ENCODE data around the gene GPALPP1.
A peak's percentile ranks its signal among the peaks of the same experiment; 100 is the strongest.
"Not testable (repeated sequence)": the region's sequence is repeated elsewhere in the genome, so short reads cannot be mapped to it uniquely, and the experiment has no call there.

The GPALPP1 gene

DNA sequence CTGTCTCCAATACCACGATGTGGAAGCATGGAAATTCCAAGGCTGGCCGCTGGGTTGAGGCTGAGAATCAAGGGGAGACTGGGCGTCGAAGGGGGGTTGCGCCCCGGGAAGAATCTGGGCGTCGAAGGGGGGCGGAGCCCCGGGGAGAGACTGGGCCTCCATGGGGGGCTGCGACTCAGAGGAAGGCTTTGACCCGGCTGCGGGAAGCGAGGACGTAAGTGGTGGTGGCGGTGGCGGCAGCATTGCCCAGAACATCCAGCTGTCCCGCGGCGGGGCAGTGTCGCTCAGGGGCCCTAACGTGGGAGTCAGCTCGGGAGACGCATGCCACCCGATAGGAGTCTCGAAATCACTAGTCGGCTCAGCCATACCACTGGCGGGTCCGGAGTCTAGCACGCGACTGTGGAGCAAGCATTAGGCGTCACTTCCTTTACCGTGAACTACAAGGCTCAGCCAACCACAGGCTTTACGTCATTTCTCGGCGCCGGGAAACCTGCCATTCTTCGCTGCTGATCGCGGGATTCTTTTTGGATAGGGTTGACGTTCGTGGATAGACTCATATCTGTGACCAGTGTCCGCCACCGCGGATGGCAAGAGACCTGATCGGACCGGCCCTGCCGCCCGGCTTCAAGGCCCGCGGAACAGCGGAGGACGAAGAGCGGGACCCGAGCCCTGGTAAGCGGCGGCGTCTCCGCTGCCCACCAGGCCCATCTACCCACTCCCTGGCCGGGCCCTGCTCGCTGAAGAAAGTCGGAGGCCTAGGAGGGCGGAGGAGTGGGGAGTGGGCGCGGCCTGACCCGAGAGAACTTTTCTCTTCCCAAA, at the start of gene GPALPP1, which contains the start of gene NUFIP1:
GPALPP1 (plus strand) TSS at position 468 of the 819 bp plus-strand sequence; CDS start at position 585, 117 bp downstream.
NUFIP1 (minus strand) TSS at position 401 of the 819 bp plus-strand sequence; CDS start at position 366, 35 bp downstream.
- peak; percentile 93 for DNase-seq

DNA sequence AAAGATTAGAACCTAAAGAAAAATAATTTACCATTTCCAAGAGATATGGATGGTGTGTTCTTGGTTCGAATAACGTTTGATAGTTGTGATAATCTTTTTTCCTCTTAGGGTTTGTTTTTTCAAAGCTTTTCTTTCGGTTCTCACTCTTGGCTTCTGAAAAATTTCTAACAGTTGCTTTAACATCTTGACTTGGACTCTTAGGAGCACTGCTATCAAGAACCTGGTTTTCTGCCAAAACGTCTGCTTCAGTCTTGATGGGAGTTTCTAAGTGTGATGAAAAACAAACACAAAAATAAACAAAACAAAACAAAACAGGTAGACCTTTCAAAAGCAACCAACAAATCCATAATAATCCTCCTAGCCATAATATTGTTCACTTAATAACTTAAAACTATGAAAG, 45.9 kb upstream of the GPALPP1 start:
- not testable (repeated sequence) for DNase-seq

GRCh38 chr13:44951184-44951583, 38.2 kb upstream of the GPALPP1 start:
- no peak for DNase-seq

GRCh38 chr13:44952671-44953070, 36.7 kb upstream of the GPALPP1 start:
- DNase-seq = no peak

DNA sequence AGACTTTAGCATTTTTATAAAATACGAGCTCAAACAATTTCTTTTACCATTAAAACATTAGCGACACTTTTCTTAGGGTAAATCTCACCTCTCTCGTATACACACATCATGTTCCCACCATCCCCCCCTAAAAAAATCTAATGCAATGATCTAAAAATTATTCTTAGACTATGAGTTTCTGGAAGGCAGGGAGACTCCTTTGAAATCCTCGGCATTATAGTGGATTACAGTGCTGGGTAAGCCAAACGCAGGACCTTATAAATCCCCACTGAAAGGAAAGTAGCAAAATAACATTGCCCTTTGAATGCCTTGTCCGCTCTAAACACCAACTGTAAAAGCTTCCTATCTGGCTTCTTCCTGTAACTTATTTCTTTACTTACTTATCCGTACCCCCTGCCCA, 35.1 kb upstream of the GPALPP1 start:
- DNase-seq = no peak

DNA sequence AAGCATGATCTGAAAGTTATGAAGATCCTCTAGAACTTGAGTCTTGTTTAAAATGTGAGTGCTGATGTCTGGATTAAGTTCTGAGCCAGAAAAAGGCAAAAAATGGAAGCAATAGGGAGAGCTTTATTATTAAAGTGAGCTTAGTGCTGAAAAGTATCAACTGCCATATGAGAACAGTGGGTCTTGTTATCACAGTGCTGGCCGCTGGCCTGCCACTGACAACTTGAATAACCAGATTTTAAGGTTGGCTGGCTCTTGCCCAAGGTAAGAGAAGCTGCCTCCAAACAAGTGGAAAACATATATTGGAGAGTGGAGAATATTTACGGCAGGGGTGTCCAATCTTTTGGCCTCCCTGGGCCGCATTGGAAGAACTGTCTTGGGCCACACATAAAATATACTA, 33.9 kb upstream of the GPALPP1 start:
- no peak for DNase-seq

GRCh38 chr13:44961997-44962396, 27.3 kb upstream of the GPALPP1 start:
- no peak for DNase-seq

DNA sequence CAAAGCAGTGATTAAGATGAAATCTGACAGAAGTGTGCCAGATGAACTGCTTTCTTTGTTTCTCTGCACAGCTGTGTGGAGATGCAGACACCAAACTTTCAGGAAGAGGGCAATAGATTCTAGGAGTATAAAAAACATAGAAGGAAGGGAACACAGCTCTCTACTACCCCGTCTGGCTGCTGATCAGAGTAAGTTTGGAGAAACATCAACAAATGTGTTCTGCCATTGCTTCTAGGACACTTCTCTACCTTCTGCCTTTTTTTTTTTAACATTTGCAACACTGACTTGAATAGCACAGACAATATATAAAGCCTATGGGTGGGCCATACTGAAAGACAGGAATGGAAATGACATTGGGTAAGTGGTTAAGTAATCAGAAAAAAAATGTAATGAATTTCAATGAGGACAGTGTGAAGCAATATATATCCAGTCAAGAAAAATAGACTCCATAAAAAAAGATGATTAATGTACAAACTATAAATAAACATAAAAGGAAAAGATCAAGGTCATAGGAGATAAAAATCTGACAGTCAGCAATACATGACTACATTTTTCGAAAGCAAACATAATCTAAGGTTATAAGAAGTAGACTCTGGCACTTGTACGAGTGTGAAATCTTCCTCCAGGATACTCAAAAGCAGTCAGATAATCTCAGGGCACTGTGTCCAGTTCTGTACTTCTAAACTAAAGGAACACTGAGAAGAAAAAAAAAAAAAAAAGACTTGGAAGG, 21.5 kb upstream of the GPALPP1 start:
- DNase-seq = no peak

- DNase-seq = no peak
Observed at GRCh38 chr13:44968434-44968815, 20.9 kb upstream of the GPALPP1 start.

DNA sequence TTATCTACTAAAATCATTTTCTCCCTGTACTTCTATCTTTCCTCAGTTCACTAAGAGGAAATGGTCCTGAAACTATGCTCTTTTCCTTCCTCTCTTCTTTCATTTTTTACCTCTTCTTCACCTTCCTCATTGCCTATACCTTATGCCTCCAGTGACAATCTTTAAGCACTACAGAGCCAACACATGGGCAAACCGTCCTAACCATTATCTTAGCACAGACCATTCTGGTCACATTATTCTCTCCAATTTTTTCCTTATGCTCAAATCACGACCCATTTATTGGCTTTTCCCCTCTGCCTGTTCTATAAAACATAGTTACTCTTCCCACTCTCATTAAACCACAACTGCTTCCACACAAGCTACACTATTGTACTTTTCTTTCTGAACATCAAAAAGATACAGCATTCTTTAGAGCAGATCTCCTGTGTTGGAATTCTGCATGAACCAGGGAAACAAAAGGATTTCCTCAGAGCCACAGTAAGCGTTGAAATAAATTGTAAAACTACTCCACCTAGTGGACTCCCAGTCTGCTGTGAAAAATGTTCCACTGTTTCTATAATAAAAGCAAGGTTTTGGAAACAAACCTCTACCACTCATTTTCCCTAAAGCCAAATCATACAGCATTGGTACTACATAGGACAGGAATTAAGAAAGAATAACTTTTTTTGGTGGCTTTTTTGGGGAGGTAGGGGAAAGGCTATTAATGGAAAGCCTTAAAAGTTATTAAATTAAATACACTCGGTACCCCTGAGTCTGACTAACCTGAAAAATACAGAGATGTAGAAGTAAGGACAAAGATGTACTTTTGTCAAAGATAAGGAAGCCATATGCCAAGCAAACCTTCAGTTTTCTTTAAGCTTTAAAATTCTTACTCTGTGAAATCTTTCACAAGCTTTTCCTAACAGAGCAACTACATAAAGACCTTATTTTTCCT, 19.5 kb upstream of the GPALPP1 start:
- no peak for DNase-seq

DNA sequence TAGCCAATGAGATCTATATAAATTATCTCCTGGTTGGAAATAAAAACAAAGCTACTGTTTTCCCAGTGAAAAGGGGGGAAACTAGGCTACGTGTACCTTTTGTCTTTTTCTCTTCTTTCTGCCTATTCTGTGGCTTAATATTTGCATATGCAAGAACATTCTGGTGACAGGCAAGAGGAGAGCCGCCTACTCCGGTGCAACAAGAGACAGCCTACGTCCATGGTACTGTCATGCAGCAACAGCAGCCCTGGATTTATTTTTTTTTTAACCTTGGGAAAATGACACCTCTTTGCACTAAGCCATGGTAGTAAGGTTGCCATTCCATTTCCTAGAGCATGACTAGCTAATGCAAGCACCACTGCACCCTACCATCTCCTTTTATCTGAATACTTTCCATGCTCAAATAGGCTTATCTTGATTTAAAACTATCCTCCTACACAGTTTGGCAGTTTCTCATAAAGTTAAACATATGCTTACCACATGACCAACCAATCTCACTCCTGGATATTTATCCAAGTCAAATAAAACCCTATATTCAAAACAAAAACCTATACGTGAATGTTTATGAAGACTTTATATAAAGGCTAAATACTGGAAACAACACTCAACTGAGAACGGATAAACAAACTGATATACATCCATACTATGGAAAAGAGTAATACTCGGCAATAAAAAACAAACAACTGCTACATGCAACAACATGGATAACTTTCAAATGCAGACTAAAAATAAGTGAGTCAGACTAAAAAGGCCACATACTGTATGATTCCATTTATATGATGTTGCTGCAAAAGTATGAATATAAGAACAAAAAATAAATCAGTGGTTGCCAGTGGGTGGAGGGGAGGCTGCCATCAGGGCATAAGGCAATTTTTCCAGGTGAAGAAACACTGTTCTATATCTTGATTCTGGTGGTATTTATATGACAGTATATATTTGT, 17.4 kb upstream of the GPALPP1 start:
- no peak for DNase-seq

- DNase-seq = no peak
Observed at GRCh38 chr13:44972956-44973581, 16.3 kb upstream of the GPALPP1 start.

DNA sequence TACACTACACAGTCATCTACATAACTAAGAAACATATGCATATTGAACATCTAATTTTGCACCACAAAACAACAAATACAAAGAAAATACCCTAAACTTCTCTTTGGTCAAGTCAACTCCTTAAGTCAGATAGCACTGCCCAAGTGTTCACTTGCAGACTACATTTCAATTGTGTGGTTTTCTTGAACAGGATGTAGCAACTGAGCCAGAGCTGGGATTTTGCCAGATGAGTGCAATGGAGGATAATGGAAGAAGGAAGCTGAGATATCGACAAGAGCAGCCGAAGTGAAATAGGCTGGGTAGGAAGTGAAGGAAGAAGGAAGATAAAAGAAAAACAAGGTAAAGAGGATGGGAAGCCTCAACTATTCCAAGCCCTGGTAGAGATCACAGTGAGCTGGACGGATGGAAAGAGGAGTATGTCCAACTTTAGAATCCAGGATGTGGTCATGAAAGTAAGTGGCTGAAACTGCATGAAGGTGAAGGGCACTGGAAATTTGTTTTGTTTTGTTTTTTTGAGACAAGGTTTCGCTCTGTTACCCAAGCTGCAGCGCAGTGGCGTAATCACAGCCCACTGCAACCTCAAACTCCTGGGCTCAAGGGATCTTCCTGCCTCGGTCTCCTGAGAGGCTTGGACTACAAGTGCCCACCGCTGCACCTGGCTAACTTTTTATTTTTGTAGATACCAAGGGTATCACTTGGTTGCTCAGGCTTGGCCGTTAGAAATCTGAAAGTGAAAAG, 15.1 kb upstream of the GPALPP1 start:
- no peak for DNase-seq

DNA sequence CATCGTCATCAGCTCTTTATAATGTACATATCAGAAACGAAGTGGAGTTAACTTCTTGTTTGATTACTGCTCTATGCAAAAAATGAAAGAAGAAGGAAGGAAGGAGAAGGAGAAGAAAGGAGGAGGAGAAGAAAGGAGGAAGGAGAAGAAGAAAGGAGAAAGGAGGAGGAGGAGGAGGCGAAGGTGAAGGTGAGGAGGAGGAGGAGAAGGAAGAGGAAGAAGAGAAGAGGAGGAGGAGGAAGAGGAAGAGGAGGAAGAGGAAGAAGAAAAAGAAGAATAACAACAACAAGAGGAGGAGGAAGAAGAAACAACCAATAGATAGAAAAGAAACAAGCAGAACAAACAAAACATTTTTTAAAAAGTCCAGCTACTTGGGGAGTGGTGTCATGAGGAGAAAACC, 13.1 kb upstream of the GPALPP1 start:
- DNase-seq = no peak

DNA sequence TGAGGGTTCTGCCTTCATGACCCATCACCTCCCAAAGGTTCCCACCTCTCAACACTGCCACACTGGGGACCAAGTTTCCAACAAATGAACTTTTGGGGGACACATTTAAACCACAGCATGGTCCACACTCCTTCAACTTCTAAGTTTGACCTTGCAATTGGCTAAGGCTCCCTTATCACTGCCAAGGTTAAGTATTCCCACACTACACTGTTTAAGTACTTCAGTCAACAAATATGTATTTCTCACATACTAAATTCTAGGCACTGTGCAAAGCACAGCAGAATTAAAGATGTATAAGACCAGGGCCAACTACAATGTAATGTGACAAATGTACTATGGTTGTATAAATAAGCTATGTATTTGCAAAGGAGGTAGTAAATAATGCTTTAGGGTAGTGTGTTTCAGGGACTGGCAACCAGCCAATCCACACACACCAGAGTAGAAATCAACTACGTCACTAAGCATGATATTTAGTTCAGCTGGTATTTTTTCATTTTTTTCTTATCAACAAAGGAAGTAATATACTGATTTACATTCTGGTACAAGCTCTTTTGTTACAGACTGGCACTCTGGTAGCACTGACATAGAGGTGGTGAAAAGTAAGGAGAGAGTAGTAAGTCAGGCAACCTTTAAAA, 12.3 kb upstream of the GPALPP1 start:
- DNase-seq = no peak

- no peak for DNase-seq
Observed at GRCh38 chr13:44978328-44978727, 11.0 kb upstream of the GPALPP1 start.

GRCh38 chr13:44989941-44990340, 603 bp downstream of the GPALPP1 start:
- DNase-seq = peak; percentile 3

GRCh38 chr13:45003417-45003816, 14.1 kb downstream of the GPALPP1 start:
- DNase-seq = no peak

GRCh38 chr13:45004096-45004495, 14.8 kb downstream of the GPALPP1 start:
- no peak for DNase-seq

GRCh38 chr13:45007225-45007624, 17.9 kb downstream of the GPALPP1 start:
- DNase-seq = no peak

Measured in activated CD4-positive, alpha-beta T cell treated with anti-CD3 and anti-CD28 coated beads, Interleukin-2, amount 50 U/mL, for 1 hour (primary cell).